Breast epithelium (tissue), 3 donors: ENCODE data around the gene CSMD2.

Source experiments
- POLR2A ChIP-seq: fragments of 450-650 bp; IDR thresholded peaks from one replicate; pipeline ENCODE4 v1.6.1; 2016; ENCODE audit warnings: antibody characterized with exemption, mild to moderate bottlenecking, moderate library complexity
- POLR2AphosphoS5 ChIP-seq, 3 donors: sonication (generic); formaldehyde crosslinking; IDR thresholded peaks; one replicate each; pipeline ENCODE4 v1.6.1; 2017; ENCODE audit warnings: antibody characterized with exemption in 3 of 3
- TF ChIP-seq, protein P1 (sequence below), 3 donors: fragments of 450-650 bp; IDR thresholded peaks; one replicate each; pipeline ENCODE4 v1.5.1; 2016 to 2017; ENCODE audit warnings: antibody characterized with exemption in 3 of 3, mild to moderate bottlenecking in 3 of 3, moderate library complexity in 3 of 3

DNA sequence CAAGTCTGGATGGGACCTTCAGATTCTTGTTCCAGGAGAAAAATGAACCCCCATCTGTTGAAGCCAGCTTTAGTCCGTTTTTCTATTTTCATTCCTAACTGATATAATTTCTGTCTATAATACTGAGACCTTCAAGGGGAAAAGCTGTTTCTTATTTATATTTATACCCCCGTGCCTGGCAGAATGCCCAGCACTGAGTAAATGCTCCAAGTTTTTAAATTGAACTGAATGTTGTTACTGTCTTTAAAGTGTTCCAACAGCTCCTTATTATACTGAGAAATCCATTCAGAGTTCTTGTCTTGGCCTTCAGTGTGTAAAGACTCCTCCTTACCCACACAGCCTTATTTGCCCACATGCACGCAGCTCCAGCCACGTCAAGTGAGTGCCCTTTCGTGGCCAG is 479.8 kb downstream of the CSMD2 start:
- no peak for TF ChIP-seq POLR2AphosphoS5 (IDR thresholded peaks at IDR 0.05)
- TF ChIP-seq POLR2A, result no peak
- TF ChIP-seq, protein P1, sequence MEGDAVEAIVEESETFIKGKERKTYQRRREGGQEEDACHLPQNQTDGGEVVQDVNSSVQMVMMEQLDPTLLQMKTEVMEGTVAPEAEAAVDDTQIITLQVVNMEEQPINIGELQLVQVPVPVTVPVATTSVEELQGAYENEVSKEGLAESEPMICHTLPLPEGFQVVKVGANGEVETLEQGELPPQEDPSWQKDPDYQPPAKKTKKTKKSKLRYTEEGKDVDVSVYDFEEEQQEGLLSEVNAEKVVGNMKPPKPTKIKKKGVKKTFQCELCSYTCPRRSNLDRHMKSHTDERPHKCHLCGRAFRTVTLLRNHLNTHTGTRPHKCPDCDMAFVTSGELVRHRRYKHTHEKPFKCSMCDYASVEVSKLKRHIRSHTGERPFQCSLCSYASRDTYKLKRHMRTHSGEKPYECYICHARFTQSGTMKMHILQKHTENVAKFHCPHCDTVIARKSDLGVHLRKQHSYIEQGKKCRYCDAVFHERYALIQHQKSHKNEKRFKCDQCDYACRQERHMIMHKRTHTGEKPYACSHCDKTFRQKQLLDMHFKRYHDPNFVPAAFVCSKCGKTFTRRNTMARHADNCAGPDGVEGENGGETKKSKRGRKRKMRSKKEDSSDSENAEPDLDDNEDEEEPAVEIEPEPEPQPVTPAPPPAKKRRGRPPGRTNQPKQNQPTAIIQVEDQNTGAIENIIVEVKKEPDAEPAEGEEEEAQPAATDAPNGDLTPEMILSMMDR (IDR thresholded peaks at IDR 0.05), result no peak
